B cell (primary cell): ENCODE data around the gene FANCL. TPM values are rescaled to one million over a fixed set of nuclear protein-coding genes. Genes with fewer than 3 reads are reported as not detected.
"Not testable (repeated sequence)": the region's sequence is repeated elsewhere in the genome, so short reads cannot be mapped to it uniquely, and the experiment has no call there.

Source experiments
- ATAC-seq: fragments of 200-7000 bp; cut with Tn5 transposase; one replicate; pipeline ENCODE4 v1.10.0; 2021; ENCODE audit warnings: low read depth, mild to moderate bottlenecking, moderate number of reproducible peaks, moderate library complexity
- CTCF ChIA-PET: fragments of 350-600 bp; sonication (Branson Sonifier 250); formaldehyde crosslinking; loops from one replicate; lab custom pipeline; 2021; ENCODE audit warnings: antibody characterized with exemption, inconsistent platforms; lab: Charles Lee
- POLR2A ChIA-PET: fragments of 350-600 bp; sonication (Branson Sonifier 250); formaldehyde crosslinking; loops from one replicate; lab custom pipeline; 2021; ENCODE audit warnings: antibody characterized with exemption; lab: Charles Lee
- DNase-seq: peaks from one replicate; pipeline ENCODE4 v3.0.0; 2013
- H2AFZ ChIP-seq: 2 replicates; pipeline ENCODE4 v1.6.1; 2012; ENCODE audit warnings: mild to moderate bottlenecking, low read depth, low read length; ENCODE audit not compliant: insufficient read depth, poor library complexity, severe bottlenecking
- H3K27ac ChIP-seq, 2 donors: 1 replicate in 1 of 2; 2 replicates in 1 of 2; pipeline ENCODE4 v1.5.1; 2012 to 2013; ENCODE audit warnings: low read length in 2 of 2, mild to moderate bottlenecking in 2 of 2, moderate library complexity in 1 of 2
- H3K27me3 ChIP-seq, 4 experiments: fragments of 200-600 bp in 1 of 4; sonication (generic) in 1 of 4; replicated peaks in 1 of 4; 1 replicate in 2 of 4; 2 replicates in 2 of 4; pipeline versions ENCODE4 v1.6.1 to v1.7.0; 2013 to 2016; ENCODE audit warnings: low read length in 3 of 4, mild to moderate bottlenecking in 2 of 4, mixed read lengths in 1 of 4, moderate library complexity in 1 of 4; ENCODE audit not compliant: insufficient read depth in 4 of 4, control insufficient read depth in 3 of 4; ENCODE audit errors: control extremely low read depth in 1 of 4
- H3K36me3 ChIP-seq, 2 experiments: replicated peaks in 1 of 2; 1 replicate in 1 of 2; 2 replicates in 1 of 2; pipeline versions ENCODE4 v1.6.1 to v1.7.1; 2013; ENCODE audit warnings: low read length in 1 of 2; ENCODE audit not compliant: insufficient read depth in 2 of 2, control insufficient read depth in 1 of 2; ENCODE audit errors: control extremely low read depth in 1 of 2, extremely low read depth in 1 of 2
- H3K4me1 ChIP-seq, 2 donors: fragments of 200-600 bp in 1 of 2; sonication (generic) in 1 of 2; 1 replicate in 1 of 2; 2 replicates in 1 of 2; pipeline versions ENCODE4 v1.5.1 to v1.6.1; 2013 to 2017; ENCODE audit warnings: low read length in 2 of 2; ENCODE audit not compliant: control insufficient read depth in 2 of 2, insufficient read depth in 2 of 2
- H3K4me2 ChIP-seq: replicated peaks from 2 replicates; pipeline ENCODE3; 2012; ENCODE audit warnings: mild to moderate bottlenecking, low read depth, low read length; ENCODE audit not compliant: poor library complexity, severe bottlenecking
- H3K4me3 ChIP-seq, 5 experiments: fragments of 200-600 bp in 1 of 5; sonication (generic) in 1 of 5; 1 replicate in 3 of 5; 2 replicates in 2 of 5; pipeline versions ENCODE4 v1.5.1 to v1.7.0; 2011 to 2016; ENCODE audit warnings: low read length in 4 of 5, mild to moderate bottlenecking in 4 of 5, low read depth in 2 of 5, control low read depth in 1 of 5, moderate library complexity in 1 of 5; ENCODE audit not compliant: insufficient read depth in 1 of 5; ENCODE audit errors: control extremely low read depth in 1 of 5, extremely low read depth in 1 of 5
- H3K79me2 ChIP-seq: fragments of 200-600 bp; sonication (generic); one replicate; pipeline ENCODE4 v1.6.0; 2016; ENCODE audit warnings: low read length; ENCODE audit not compliant: control insufficient read depth, insufficient read depth
- H3K9ac ChIP-seq: fragments of 200-600 bp; sonication (generic); 2 replicates; pipeline ENCODE4 v1.6.1; 2017; ENCODE audit warnings: mild to moderate bottlenecking, low read length, moderate library complexity
- H3K9me3 ChIP-seq, 3 donors: one replicate each; pipeline versions ENCODE4 v1.6.1 to v1.7.1; 2013; ENCODE audit warnings: low read length in 2 of 3; ENCODE audit not compliant: control insufficient read depth in 2 of 3, insufficient read depth in 1 of 3; ENCODE audit errors: control extremely low read depth in 1 of 3
- H4K20me1 ChIP-seq: 2 replicates; pipeline ENCODE4 v1.6.0; 2012; ENCODE audit warnings: mild to moderate bottlenecking, low read length; ENCODE audit not compliant: insufficient read depth, control insufficient read depth, poor library complexity, severe bottlenecking
- H3K27ac Mint-ChIP-seq: one replicate; pipeline ENCODE4 v1.8.0; 2021; ENCODE audit warnings: mixed read lengths
- H3K27me3 Mint-ChIP-seq: one replicate; pipeline ENCODE4 v1.8.0; 2021; ENCODE audit warnings: mixed read lengths
- H3K4me1 Mint-ChIP-seq: one replicate; pipeline ENCODE4 v1.8.0; 2021; ENCODE audit warnings: mixed read lengths
- H3K4me3 Mint-ChIP-seq: one replicate; pipeline ENCODE4 v1.8.0; 2021; ENCODE audit warnings: mixed read lengths
- H3K9me3 Mint-ChIP-seq: one replicate; pipeline ENCODE4 v1.8.0; 2022; ENCODE audit warnings: mixed read lengths; ENCODE audit not compliant: insufficient read depth
- EZH2 ChIP-seq: IDR thresholded peaks from 2 replicates; pipeline ENCODE4 v1.6.1; 2012; ENCODE audit warnings: borderline replicate concordance, low read depth, mild to moderate bottlenecking, moderate library complexity, low read length; ENCODE audit not compliant: insufficient read depth, poor library complexity, severe bottlenecking
- WGBS: methylation state at CpG from one replicate; pipeline ENCODE4 v1.1.5; 2013; ENCODE audit warnings: missing lambda C conversion rate; ENCODE audit not compliant: insufficient coverage; 5-methylcytosine and 5-hydroxymethylcytosine counted together
- intact Hi-C: fragments of 100-400 bp; cut with micrococcal nuclease; formaldehyde crosslinking; loops from one replicate; pipeline ENCODE4 v1.10.0; 2022
- polyA plus RNA-seq: library from polyadenylated mRNA; depleted of rRNA; stranded (reverse); fragments of >200 nt; gene quantifications from 2 replicates; pipeline ENCODE4 v1.2.3, GENCODE V29; 2012
- total RNA-seq, 2 donors: library from RNA; stranded (reverse); fragments of 120-200 nt in 1 of 2; gene quantifications; 1 replicate in 1 of 2; 2 replicates in 1 of 2; pipeline versions ENCODE4 v1.2.3 to v1.2.4, GENCODE V29; 2013 to 2022
- TF ChIP-seq, protein P1 (sequence below): fragments of 200-600 bp; IDR thresholded peaks from one replicate; pipeline ENCODE4 v1.8.0; 2022; ENCODE audit warnings: antibody characterized with exemption, mild to moderate bottlenecking

Gene FANCL
- total and polyA plus RNA-seq, 2 donors (not counting 1 experiment from before 2014, with no cell fraction given), result 9.1 to 31.7 TPM

DNA sequence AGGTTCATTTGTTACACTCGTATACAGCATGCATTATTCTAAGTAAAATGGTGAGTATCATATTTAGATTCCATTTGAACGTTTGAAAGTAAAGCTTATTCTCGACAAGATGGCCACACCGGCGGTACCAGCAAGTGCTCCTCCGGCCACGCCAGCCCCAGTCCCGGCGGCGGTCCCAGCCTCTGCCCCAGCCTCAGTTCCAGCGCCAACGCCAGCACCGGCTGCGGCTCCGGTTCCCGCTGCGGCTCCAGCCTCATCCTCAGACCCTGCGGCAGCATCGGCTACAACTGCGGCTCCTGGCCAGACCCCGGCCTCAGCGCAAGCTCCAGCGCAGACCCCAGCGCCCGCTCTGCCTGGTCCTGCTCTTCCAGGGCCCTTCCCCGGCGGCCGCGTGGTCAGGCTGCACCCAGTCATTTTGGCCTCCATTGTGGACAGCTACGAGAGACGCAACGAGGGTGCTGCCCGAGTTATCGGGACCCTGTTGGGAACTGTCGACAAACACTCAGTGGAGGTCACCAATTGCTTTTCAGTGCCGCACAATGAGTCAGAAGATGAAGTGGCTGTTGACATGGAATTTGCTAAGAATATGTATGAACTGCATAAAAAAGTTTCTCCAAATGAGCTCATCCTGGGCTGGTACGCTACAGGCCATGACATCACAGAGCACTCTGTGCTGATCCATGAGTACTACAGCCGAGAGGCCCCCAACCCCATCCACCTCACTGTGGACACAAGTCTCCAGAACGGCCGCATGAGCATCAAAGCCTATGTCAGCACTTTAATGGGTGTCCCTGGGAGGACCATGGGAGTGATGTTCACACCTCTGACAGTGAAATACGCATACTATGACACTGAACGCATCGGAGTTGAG lies 10.4 kb upstream of the FANCL start:
- H3K4me3 Mint-ChIP-seq, H3K4me3 ChIP-seq, H3K36me3 ChIP-seq, DNase-seq, H3K9me3 ChIP-seq, H3K27me3 ChIP-seq, H3K4me1 Mint-ChIP-seq, H3K27me3 Mint-ChIP-seq, H2AFZ ChIP-seq, H3K9ac ChIP-seq, ATAC-seq, H3K27ac ChIP-seq, H3K9me3 Mint-ChIP-seq, H4K20me1 ChIP-seq, H3K79me2 ChIP-seq, H3K4me1 ChIP-seq, H3K27ac Mint-ChIP-seq, H3K4me2 ChIP-seq, intact Hi-C loops, POLR2A ChIA-PET: not testable (repeated sequence)
- CTCF ChIA-PET, result interaction anchor here (0.9 kb wide), 1 partner anchor 10 kb away, joined by 3 read pairs; the partner anchor contains the start of gene FANCL
- 97% methylated on average over 22 of the region's 43 CpGs for WGBS

DNA sequence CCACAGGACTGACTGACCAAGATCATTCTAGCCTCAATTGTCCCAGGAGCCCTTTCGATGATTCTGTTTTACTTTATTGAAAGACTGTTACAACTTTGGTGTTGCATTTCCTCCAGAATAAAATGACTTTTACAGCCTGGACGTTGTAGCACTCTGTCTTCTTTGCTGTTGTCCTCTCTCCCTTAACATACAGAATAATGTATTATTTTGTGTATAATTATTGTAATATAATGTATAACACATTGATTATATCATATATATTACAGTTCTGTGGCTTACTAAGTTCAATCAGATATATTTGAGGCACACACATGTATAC lies 380 bp upstream of the FANCL start:
- peak overlapping the region; percentile 90 for H3K27ac Mint-ChIP-seq
- no peaks in the 10 kb centered on the region for H3K9me3 ChIP-seq
- DNase-seq, result no peak
- TF ChIP-seq, protein P1, sequence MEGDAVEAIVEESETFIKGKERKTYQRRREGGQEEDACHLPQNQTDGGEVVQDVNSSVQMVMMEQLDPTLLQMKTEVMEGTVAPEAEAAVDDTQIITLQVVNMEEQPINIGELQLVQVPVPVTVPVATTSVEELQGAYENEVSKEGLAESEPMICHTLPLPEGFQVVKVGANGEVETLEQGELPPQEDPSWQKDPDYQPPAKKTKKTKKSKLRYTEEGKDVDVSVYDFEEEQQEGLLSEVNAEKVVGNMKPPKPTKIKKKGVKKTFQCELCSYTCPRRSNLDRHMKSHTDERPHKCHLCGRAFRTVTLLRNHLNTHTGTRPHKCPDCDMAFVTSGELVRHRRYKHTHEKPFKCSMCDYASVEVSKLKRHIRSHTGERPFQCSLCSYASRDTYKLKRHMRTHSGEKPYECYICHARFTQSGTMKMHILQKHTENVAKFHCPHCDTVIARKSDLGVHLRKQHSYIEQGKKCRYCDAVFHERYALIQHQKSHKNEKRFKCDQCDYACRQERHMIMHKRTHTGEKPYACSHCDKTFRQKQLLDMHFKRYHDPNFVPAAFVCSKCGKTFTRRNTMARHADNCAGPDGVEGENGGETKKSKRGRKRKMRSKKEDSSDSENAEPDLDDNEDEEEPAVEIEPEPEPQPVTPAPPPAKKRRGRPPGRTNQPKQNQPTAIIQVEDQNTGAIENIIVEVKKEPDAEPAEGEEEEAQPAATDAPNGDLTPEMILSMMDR, result no peak
- no peak for TF ChIP-seq EZH2
- H2AFZ ChIP-seq, result peak overlapping the region; percentile 96
- peaks cover 13% of the 10 kb centered on the region for H3K79me2 ChIP-seq
- peaks cover 12 to 15% of the 10 kb centered on the region in 2 donors for H3K4me1 ChIP-seq
- ATAC-seq, result no peak
- H3K27me3 ChIP-seq, result no peaks in the 10 kb centered on the region
- no peaks in the 10 kb centered on the region for H3K9me3 Mint-ChIP-seq
- H3K9ac ChIP-seq, result peak overlapping the region; percentile 81
- H3K27me3 Mint-ChIP-seq, result no peaks in the 10 kb centered on the region
- no peaks in the 10 kb centered on the region for H3K36me3 ChIP-seq
- H3K4me3 Mint-ChIP-seq, result peak overlapping the region; percentile 96
- ChIA-PET POLR2A (no interaction called here), CTCF (interaction anchor here (0.8 kb wide), 1 partner anchor 9 kb away, joined by 3 read pairs; no protein-coding TSS in a partner anchor)
- H3K4me2 ChIP-seq, result peak overlapping the region; percentile 79
- no CpG with 5 or more reads among the region's 2 CpGs for WGBS
- peaks cover 37% of the 10 kb centered on the region for H3K4me1 Mint-ChIP-seq
- peak overlapping the region; percentile 70 to 74 for H3K27ac ChIP-seq
- no peaks in the 10 kb centered on the region for H4K20me1 ChIP-seq
- intact Hi-C loops, result loop anchor here (2.0 to 10.0 kb wide), 3 partner anchors 195 to 487 kb away; partner anchors contain the start of gene VRK2
- peak overlapping the region; percentile 86 to 97 (median 87) for H3K4me3 ChIP-seq
